Dermis microvascular lymphatic vessel endothelial cell (primary cell): ENCODE data around the gene STK24. TPM values are rescaled to one million over a fixed set of nuclear protein-coding genes. Genes with fewer than 3 reads are reported as not detected.

Source experiments
- DNase-seq, 2 donors: peaks; one replicate each; pipeline versions ENCODE4 v3.0.0 to v3.0.0-alpha.2; 2010; ENCODE audit warnings: low read depth in 2 of 2
- total RNA-seq: library from RNA; depleted of rRNA; stranded (reverse); fragments of >200 nt; gene quantifications from 2 replicates; pipeline ENCODE4 v1.2.1, GENCODE V29; 2014

STK24 gene
- total RNA-seq, 1 donor from 2014 or later = 34.0 TPM

GRCh38 chr13:98492335-98493041, 84.4 kb downstream of the STK24 start:
- DNase-seq = no peak

GRCh38 chr13:98490866-98491265, 86.0 kb downstream of the STK24 start:
- no peak for DNase-seq

- DNase-seq = peak; percentile 78 to 83
These were observed 86.6 kb downstream of the STK24 start for GRCh38 chr13:98490195-98490836.

GRCh38 chr13:98489446-98490194, 87.3 kb downstream of the STK24 start:
- DNase-seq = no peak

GRCh38 chr13:98488736-98489135, 88.2 kb downstream of the STK24 start:
- DNase-seq = no peak

- DNase-seq = no peak
These were observed 89.4 kb downstream of the STK24 start for GRCh38 chr13:98487522-98487921.

- no peak for DNase-seq
These were observed 89.9 kb downstream of the STK24 start for GRCh38 chr13:98487016-98487415.

- DNase-seq = no peak
These were observed 90.5 kb downstream of the STK24 start for GRCh38 chr13:98486412-98486811.

GRCh38 chr13:98485561-98485960, 91.3 kb downstream of the STK24 start:
- DNase-seq = no peak

- peak; percentile 71 to 98 for DNase-seq
These were observed 92.4 kb downstream of the STK24 start for GRCh38 chr13:98484289-98485219.

- no peak for DNase-seq
These were observed 93.2 kb downstream of the STK24 start for GRCh38 chr13:98483601-98484288.

GRCh38 chr13:98482476-98483444, 94.1 kb downstream of the STK24 start:
- DNase-seq = peak in 1 of 2 donors; percentile 59

- peak in 1 of 2 donors; percentile 23 for DNase-seq
These were observed 95.7 kb downstream of the STK24 start for GRCh38 chr13:98480915-98481877.

GRCh38 chr13:98479496-98480003, 97.4 kb downstream of the STK24 start:
- no peak for DNase-seq

- no peak for DNase-seq
These were observed 98.4 kb downstream of the STK24 start for GRCh38 chr13:98478189-98479129.

- peak in 1 of 2 donors; percentile 86 for DNase-seq
These were observed 100.4 kb downstream of the STK24 start for GRCh38 chr13:98476538-98476966.

GRCh38 chr13:98476106-98476505, 100.8 kb downstream of the STK24 start:
- DNase-seq = peak in 1 of 2 donors; percentile 39
